ENCODE measurements around the gene ERCC5. TPM values are rescaled to one million over a fixed set of nuclear protein-coding genes. Genes with fewer than 3 reads are reported as not detected.

Gene ERCC5
- total and polyA plus RNA-seq, 2 experiments from 2014 or later = 31.3 to 58.7 TPM

GRCh38 chr13:102878481-102878880 lies 32.6 kb downstream of the ERCC5 start:
- H3K4me1 ChIP-seq (ENCODE audit: insufficient read depth) = no peaks in the 10 kb centered on the region
- DNase-seq (ENCODE audit: low spot score) = no peak
- TF ChIP-seq EZH2 (IDR thresholded peaks at IDR 0.05; ENCODE audit: borderline replicate concordance) (no peak), EZH2phosphoT487 (IDR thresholded peaks at IDR 0.05; ENCODE audit: low read depth, severe bottlenecking, unreplicated experiment) (no peak), CTCF (IDR thresholded peaks at IDR 0.05; ENCODE audit: poor library complexity) (no peak)
- H3K9me2 ChIP-seq (replicated peaks; ENCODE audit: insufficient read depth) = no peaks in the 10 kb centered on the region
- no peaks in the 10 kb centered on the region for H3K36me3 ChIP-seq (replicated peaks; ENCODE audit: insufficient read depth, low read depth)
- H3K27me3 ChIP-seq = no peaks in the 10 kb centered on the region
- no peaks in the 10 kb centered on the region for H3K9me3 ChIP-seq (ENCODE audit: low read depth)
- no peak overlapping the region for H3K4me3 ChIP-seq
- no peak overlapping the region for H2AFZ ChIP-seq
- 90% methylated on average over 5 of the region's 5 CpGs for WGBS (ENCODE audit: low lambda C conversion rate, missing lambda C conversion rate)
- H3K79me2 ChIP-seq = no peaks in the 10 kb centered on the region
- H3K4me2 ChIP-seq = no peak overlapping the region
- H3K27ac ChIP-seq = no peak overlapping the region
- H4K20me1 ChIP-seq (ENCODE audit: insufficient read depth, poor library complexity, severe bottlenecking) = no peaks in the 10 kb centered on the region

DNA sequence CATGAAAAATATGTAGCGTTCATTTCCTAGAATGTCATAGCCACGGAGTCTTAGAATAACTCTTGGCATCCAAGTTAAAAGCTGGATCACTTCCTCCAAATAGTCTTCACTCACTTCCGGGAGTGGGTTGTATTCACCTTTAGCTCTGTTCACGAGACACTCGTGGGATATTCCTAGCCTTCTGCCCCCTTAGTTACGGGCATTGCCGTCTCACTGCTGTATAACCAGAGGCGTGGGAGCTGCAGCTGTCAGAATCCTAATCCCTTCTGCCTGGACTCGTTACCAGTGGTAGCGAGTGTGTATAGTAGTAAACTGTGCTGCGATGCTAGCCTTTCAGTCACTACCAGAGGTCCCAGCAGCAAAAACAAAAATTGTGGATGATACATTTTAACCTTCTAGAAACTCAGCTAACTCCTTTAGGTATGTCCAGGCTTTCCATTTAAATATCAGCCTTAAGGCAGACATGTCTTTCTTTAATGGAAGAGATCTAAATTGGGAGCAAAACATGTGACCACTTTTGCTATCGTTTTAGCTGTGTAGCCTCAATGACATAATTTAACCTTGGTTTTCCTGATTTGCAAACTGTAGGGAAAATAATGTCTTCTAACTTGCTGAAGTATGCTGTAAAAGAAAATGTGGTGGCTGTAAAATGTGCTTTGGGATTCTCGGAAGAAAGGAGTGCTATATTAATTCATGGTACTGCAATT lies 34.1 kb downstream of the ERCC5 start:
- no peaks in the 10 kb centered on the region for H3K27me3 ChIP-seq
- no peak overlapping the region for H3K27ac ChIP-seq
- H3K79me2 ChIP-seq = no peaks in the 10 kb centered on the region
- no peak overlapping the region for H2AFZ ChIP-seq
- H3K9me3 ChIP-seq (ENCODE audit: low read depth) = no peaks in the 10 kb centered on the region
- no peaks in the 10 kb centered on the region for H3K36me3 ChIP-seq (replicated peaks; ENCODE audit: insufficient read depth, low read depth)
- no peak for DNase-seq (ENCODE audit: low spot score)
- no peak overlapping the region for H3K4me2 ChIP-seq
- TF ChIP-seq CTCF (IDR thresholded peaks at IDR 0.05; ENCODE audit: poor library complexity) (no peak), EZH2 (IDR thresholded peaks at IDR 0.05; ENCODE audit: borderline replicate concordance) (no peak), EZH2phosphoT487 (IDR thresholded peaks at IDR 0.05; ENCODE audit: low read depth, severe bottlenecking, unreplicated experiment) (no peak)
- H3K4me3 ChIP-seq = no peak overlapping the region
- H3K4me1 ChIP-seq (ENCODE audit: insufficient read depth) = no peaks in the 10 kb centered on the region
- no peaks in the 10 kb centered on the region for H4K20me1 ChIP-seq (ENCODE audit: insufficient read depth, poor library complexity, severe bottlenecking)
- no peaks in the 10 kb centered on the region for H3K9me2 ChIP-seq (replicated peaks; ENCODE audit: insufficient read depth)
- 80% methylated on average over 13 of the region's 13 CpGs for WGBS (ENCODE audit: low lambda C conversion rate, missing lambda C conversion rate)

- Histone ChIP-seq H3K27me3 (no peaks in the 10 kb centered on the region), H3K4me2 (no peak overlapping the region), H3K4me1 (ENCODE audit: insufficient read depth) (no peaks in the 10 kb centered on the region), H3K27ac (no peak overlapping the region), H2AFZ (no peak overlapping the region), H3K9me2 (replicated peaks; ENCODE audit: insufficient read depth) (no peaks in the 10 kb centered on the region), H3K79me2 (no peaks in the 10 kb centered on the region), H4K20me1 (ENCODE audit: insufficient read depth, poor library complexity, severe bottlenecking) (no peaks in the 10 kb centered on the region), H3K36me3 (replicated peaks; ENCODE audit: insufficient read depth, low read depth) (no peaks in the 10 kb centered on the region), H3K4me3 (no peak overlapping the region), H3K9me3 (ENCODE audit: low read depth) (no peaks in the 10 kb centered on the region)
- DNase-seq (ENCODE audit: low spot score) = no peak
- 98% methylated on average over 4 of the region's 4 CpGs for WGBS (ENCODE audit: low lambda C conversion rate, missing lambda C conversion rate)
- TF ChIP-seq CTCF (IDR thresholded peaks at IDR 0.05; ENCODE audit: poor library complexity) (no peak), EZH2 (IDR thresholded peaks at IDR 0.05; ENCODE audit: borderline replicate concordance) (no peak), EZH2phosphoT487 (IDR thresholded peaks at IDR 0.05; ENCODE audit: low read depth, severe bottlenecking, unreplicated experiment) (no peak)
Measured at GRCh38 chr13:102881819-102882686, 36.2 kb downstream of the ERCC5 start.
